Measurements from ENCODE around the gene MRPS24. TPM values are rescaled to one million over a fixed set of nuclear protein-coding genes. Genes with fewer than 3 reads are reported as not detected.

The MRPS24 gene
- total RNA-seq, 1 experiment from 2014 or later = 135 TPM

DNA sequence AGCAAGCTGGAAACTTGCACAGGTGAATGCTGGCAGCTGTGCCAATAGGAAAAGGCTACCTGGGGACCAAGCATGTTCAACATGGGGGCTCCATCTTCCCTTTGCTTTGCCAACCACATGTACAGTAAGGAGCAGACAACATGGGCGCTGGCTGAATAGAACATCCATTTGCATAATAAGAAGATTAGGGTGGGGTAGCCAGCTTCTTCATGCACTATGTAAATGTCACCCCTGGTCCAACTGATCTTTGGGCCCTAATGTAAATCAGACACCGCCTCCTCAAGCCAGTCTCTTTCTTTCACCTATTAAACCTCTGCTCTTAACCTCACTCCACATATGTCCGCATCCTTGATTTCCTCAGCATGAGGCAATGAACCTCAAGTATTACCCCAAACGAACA is 26.0 kb downstream of the MRPS24 start:
- Mint-ChIP-seq H3K36me3 (no peaks in the 10 kb centered on the region), H3K4me1 (peaks cover 8% of the 10 kb centered on the region), H3K27ac (no peak overlapping the region), H3K27me3 (ENCODE audit: low read depth) (no peaks in the 10 kb centered on the region), H3K4me3 (no peak overlapping the region), H3K9me3 (no peaks in the 10 kb centered on the region)
- DNase-seq (ENCODE audit: low spot score) = no peak
- no peak for ATAC-seq
- POLR2A ChIA-PET = no interaction called here
- TF ChIP-seq ZNF671 (CRISPR knock-in tag; IDR thresholded peaks at IDR 0.05) = no peak
- TF ChIP-seq NFATC4 (CRISPR knock-in tag; IDR thresholded peaks at IDR 0.05) = no peak
- no peak for TF ChIP-seq TP53 (CRISPR knock-in tag; IDR thresholded peaks at IDR 0.05)
- TF ChIP-seq, protein P1, sequence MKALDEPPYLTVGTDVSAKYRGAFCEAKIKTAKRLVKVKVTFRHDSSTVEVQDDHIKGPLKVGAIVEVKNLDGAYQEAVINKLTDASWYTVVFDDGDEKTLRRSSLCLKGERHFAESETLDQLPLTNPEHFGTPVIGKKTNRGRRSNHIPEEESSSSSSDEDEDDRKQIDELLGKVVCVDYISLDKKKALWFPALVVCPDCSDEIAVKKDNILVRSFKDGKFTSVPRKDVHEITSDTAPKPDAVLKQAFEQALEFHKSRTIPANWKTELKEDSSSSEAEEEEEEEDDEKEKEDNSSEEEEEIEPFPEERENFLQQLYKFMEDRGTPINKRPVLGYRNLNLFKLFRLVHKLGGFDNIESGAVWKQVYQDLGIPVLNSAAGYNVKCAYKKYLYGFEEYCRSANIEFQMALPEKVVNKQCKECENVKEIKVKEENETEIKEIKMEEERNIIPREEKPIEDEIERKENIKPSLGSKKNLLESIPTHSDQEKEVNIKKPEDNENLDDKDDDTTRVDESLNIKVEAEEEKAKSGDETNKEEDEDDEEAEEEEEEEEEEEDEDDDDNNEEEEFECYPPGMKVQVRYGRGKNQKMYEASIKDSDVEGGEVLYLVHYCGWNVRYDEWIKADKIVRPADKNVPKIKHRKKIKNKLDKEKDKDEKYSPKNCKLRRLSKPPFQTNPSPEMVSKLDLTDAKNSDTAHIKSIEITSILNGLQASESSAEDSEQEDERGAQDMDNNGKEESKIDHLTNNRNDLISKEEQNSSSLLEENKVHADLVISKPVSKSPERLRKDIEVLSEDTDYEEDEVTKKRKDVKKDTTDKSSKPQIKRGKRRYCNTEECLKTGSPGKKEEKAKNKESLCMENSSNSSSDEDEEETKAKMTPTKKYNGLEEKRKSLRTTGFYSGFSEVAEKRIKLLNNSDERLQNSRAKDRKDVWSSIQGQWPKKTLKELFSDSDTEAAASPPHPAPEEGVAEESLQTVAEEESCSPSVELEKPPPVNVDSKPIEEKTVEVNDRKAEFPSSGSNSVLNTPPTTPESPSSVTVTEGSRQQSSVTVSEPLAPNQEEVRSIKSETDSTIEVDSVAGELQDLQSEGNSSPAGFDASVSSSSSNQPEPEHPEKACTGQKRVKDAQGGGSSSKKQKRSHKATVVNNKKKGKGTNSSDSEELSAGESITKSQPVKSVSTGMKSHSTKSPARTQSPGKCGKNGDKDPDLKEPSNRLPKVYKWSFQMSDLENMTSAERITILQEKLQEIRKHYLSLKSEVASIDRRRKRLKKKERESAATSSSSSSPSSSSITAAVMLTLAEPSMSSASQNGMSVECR (CRISPR knock-in tag; IDR thresholded peaks at IDR 0.05; ENCODE audit: borderline replicate concordance) = no peak
- TF ChIP-seq, protein P2, sequence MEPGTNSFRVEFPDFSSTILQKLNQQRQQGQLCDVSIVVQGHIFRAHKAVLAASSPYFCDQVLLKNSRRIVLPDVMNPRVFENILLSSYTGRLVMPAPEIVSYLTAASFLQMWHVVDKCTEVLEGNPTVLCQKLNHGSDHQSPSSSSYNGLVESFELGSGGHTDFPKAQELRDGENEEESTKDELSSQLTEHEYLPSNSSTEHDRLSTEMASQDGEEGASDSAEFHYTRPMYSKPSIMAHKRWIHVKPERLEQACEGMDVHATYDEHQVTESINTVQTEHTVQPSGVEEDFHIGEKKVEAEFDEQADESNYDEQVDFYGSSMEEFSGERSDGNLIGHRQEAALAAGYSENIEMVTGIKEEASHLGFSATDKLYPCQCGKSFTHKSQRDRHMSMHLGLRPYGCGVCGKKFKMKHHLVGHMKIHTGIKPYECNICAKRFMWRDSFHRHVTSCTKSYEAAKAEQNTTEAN (CRISPR knock-in tag; IDR thresholded peaks at IDR 0.05) = no peak
- TF ChIP-seq AR (CRISPR knock-in tag; IDR thresholded peaks at IDR 0.05) = no peak
- CTCF ChIA-PET = interaction anchor here (1.0 to 1.8 kb wide), 4 partner anchors 11 to 387 kb away, joined by 3 to 6 read pairs (median 4); partner anchors contain the start of gene STK17A

DNA sequence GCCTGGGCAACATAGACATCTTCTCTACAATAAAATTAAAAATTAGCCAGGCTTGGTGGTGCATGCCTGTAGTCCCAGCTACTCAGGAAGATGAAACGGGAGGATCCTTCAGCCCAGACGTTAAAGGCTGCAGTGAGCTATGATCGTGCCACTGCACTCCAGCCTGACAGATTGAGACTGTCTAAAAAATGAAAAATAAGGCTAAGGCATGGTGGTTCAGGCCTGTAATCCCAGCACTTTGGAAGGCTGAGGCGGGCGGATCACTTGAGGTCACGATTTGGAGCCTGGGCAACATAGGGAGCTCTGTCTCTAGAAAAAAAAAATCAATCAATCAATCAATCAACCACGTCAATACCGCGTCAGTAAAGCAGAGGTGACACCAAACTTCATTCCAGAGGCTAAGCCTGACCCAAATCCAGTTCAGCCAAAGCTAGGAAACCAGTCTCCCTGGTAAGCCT is 31.1 kb downstream of the MRPS24 start:
- ATAC-seq = no peak
- DNase-seq (ENCODE audit: low spot score) = no peak
- H3K9me3 Mint-ChIP-seq = peaks cover 6% of the 10 kb centered on the region; the same call in 1 of the 2 replicates
- no peaks in the 10 kb centered on the region for H3K36me3 Mint-ChIP-seq
- TF ChIP-seq TP53 (CRISPR knock-in tag; IDR thresholded peaks at IDR 0.05) = no peak
- TF ChIP-seq NR3C1 (CRISPR knock-in tag; conservative IDR thresholded peaks at IDR 0.05; ENCODE audit: low read depth) = no peak
- no peak for TF ChIP-seq IRF1 (CRISPR knock-in tag; IDR thresholded peaks at IDR 0.05)
- TF ChIP-seq MAX (CRISPR knock-in tag; IDR thresholded peaks at IDR 0.05) = no peak
- no peak for TF ChIP-seq ZNF121 (CRISPR knock-in tag; IDR thresholded peaks at IDR 0.05)
- no peak for TF ChIP-seq MXD4 (CRISPR knock-in tag; IDR thresholded peaks at IDR 0.05; ENCODE audit: borderline replicate concordance)
- TF ChIP-seq HMGA2 (CRISPR knock-in tag; IDR thresholded peaks at IDR 0.05) = no peak
- TF ChIP-seq, protein P1 (CRISPR knock-in tag; IDR thresholded peaks at IDR 0.05; ENCODE audit: borderline replicate concordance) = no peak
- TF ChIP-seq GABPB1 (CRISPR knock-in tag; IDR thresholded peaks at IDR 0.05) = no peak
- TF ChIP-seq ATF6 (CRISPR knock-in tag; IDR thresholded peaks at IDR 0.05) = no peak
- TF ChIP-seq ATF1 (CRISPR knock-in tag; IDR thresholded peaks at IDR 0.05) = no peak
- no peak for TF ChIP-seq ESRRA (CRISPR knock-in tag; IDR thresholded peaks at IDR 0.05; ENCODE audit: borderline replicate concordance)
- H3K27me3 Mint-ChIP-seq (ENCODE audit: low read depth) = no peaks in the 10 kb centered on the region
- no peak overlapping the region for H3K27ac Mint-ChIP-seq
- ChIA-PET CTCF (interaction anchor here (0.6 to 4.3 kb wide), 27 partner anchors 10 to 577 kb away, joined by 3 to 85 read pairs (median 3); partner anchors contain the start of gene STK17A), POLR2A (interaction anchor here (0.6 to 1.6 kb wide), 2 partner anchors 256 to 465 kb away, joined by 5 to 7 read pairs; partner anchors contain the start of gene STK17A)
- peaks cover 5% of the 10 kb centered on the region; the same call in 1 of the 2 replicates for H3K4me1 Mint-ChIP-seq
- H3K4me3 Mint-ChIP-seq = no peak overlapping the region

Measured in WTC11 (cell line).